ENCODE results near the gene MALAT1.
A peak's percentile ranks its signal among the peaks of the same experiment; 100 is the strongest.

The MALAT1 gene

GRCh38 chr11:65482306-65482850, 16.5 kb upstream of the MALAT1 start:
- no peaks in the 10 kb centered on the region for H4K20me1 ChIP-seq (ENCODE audit: insufficient read depth, low read length)
- no peaks in the 10 kb centered on the region for H3K27me3 ChIP-seq (ENCODE audit: insufficient read depth, low read length)
- no peak overlapping the region for H3K4me3 ChIP-seq (ENCODE audit: low read depth, low read length, poor library complexity, severe bottlenecking)
- TF ChIP-seq EZH2 (IDR thresholded peaks at IDR 0.05; ENCODE audit: borderline replicate concordance, low read length) (no peak), CTCF (IDR thresholded peaks at IDR 0.05; ENCODE audit: low read length) (no peak)
- H3K4me2 ChIP-seq (ENCODE audit: low read length), result no peak overlapping the region
- H3K9ac ChIP-seq (ENCODE audit: low read length), result no peak overlapping the region
- no peaks in the 10 kb centered on the region for H3K9me2 ChIP-seq (ENCODE audit: low read depth, low read length)
- H3K36me3 ChIP-seq (ENCODE audit: insufficient read depth, low read length), result no peaks in the 10 kb centered on the region
- H3K4me1 ChIP-seq (ENCODE audit: insufficient read depth, low read length, severe bottlenecking), result peaks cover 58% of the 10 kb centered on the region
- no peak overlapping the region for H2AFZ ChIP-seq (ENCODE audit: low read length)
- H3K79me2 ChIP-seq (ENCODE audit: insufficient read depth, low read length), result no peaks in the 10 kb centered on the region
- H3F3A ChIP-seq (ENCODE audit: insufficient read depth, low read length), result no peaks in the 10 kb centered on the region
- H3K9me3 ChIP-seq (ENCODE audit: low read length), result no peaks in the 10 kb centered on the region
- no peak overlapping the region for H3K27ac ChIP-seq (ENCODE audit: low read depth, low read length, poor library complexity, severe bottlenecking)

GRCh38 chr11:65485920-65486219, 13.0 kb upstream of the MALAT1 start:
- H3K4me1 ChIP-seq (ENCODE audit: insufficient read depth, low read length, severe bottlenecking), result peaks cover 66% of the 10 kb centered on the region
- H3F3A ChIP-seq (ENCODE audit: insufficient read depth, low read length), result no peaks in the 10 kb centered on the region
- no peaks in the 10 kb centered on the region for H3K79me2 ChIP-seq (ENCODE audit: insufficient read depth, low read length)
- H3K9me3 ChIP-seq (ENCODE audit: low read length), result no peaks in the 10 kb centered on the region
- no peaks in the 10 kb centered on the region for H3K36me3 ChIP-seq (ENCODE audit: insufficient read depth, low read length)
- no peak overlapping the region for H3K4me3 ChIP-seq (ENCODE audit: low read depth, low read length, poor library complexity, severe bottlenecking)
- no peak overlapping the region for H3K9ac ChIP-seq (ENCODE audit: low read length)
- H4K20me1 ChIP-seq (ENCODE audit: insufficient read depth, low read length), result no peaks in the 10 kb centered on the region
- H2AFZ ChIP-seq (ENCODE audit: low read length), result no peak overlapping the region
- no peaks in the 10 kb centered on the region for H3K9me2 ChIP-seq (ENCODE audit: low read depth, low read length)
- peak overlapping the region; percentile 78 for H3K27ac ChIP-seq (ENCODE audit: low read depth, low read length, poor library complexity, severe bottlenecking)
- no peak overlapping the region for H3K4me2 ChIP-seq (ENCODE audit: low read length)
- H3K27me3 ChIP-seq (ENCODE audit: insufficient read depth, low read length), result no peaks in the 10 kb centered on the region
- no peak for TF ChIP-seq CTCF (IDR thresholded peaks at IDR 0.05; ENCODE audit: low read length)
- TF ChIP-seq EZH2 (IDR thresholded peaks at IDR 0.05; ENCODE audit: borderline replicate concordance, low read length), result no peak

- no peak for TF ChIP-seq EZH2 (IDR thresholded peaks at IDR 0.05; ENCODE audit: borderline replicate concordance, low read length)
- no peak for TF ChIP-seq CTCF (IDR thresholded peaks at IDR 0.05; ENCODE audit: low read length)
- H3K4me3 ChIP-seq (ENCODE audit: low read depth, low read length, poor library complexity, severe bottlenecking), result peak overlapping the region; percentile 2
- H3F3A ChIP-seq (ENCODE audit: insufficient read depth, low read length), result no peaks in the 10 kb centered on the region
- 0 out of 2 replicates have a peak overlapping the region, but pooled peaks have one; percentile 15 for H3K9ac ChIP-seq (ENCODE audit: low read length)
- peak overlapping the region; percentile 78 for H3K27ac ChIP-seq (ENCODE audit: low read depth, low read length, poor library complexity, severe bottlenecking)
- no peaks in the 10 kb centered on the region for H3K79me2 ChIP-seq (ENCODE audit: insufficient read depth, low read length)
- H3K4me2 ChIP-seq (ENCODE audit: low read length), result peak overlapping the region; percentile 61
- H2AFZ ChIP-seq (ENCODE audit: low read length), result no peak overlapping the region
- H3K36me3 ChIP-seq (ENCODE audit: insufficient read depth, low read length), result no peaks in the 10 kb centered on the region
- no peaks in the 10 kb centered on the region for H3K9me2 ChIP-seq (ENCODE audit: low read depth, low read length)
- no peaks in the 10 kb centered on the region for H3K9me3 ChIP-seq (ENCODE audit: low read length)
- no peaks in the 10 kb centered on the region for H4K20me1 ChIP-seq (ENCODE audit: insufficient read depth, low read length)
- H3K4me1 ChIP-seq (ENCODE audit: insufficient read depth, low read length, severe bottlenecking), result peaks cover 76% of the 10 kb centered on the region
- H3K27me3 ChIP-seq (ENCODE audit: insufficient read depth, low read length), result no peaks in the 10 kb centered on the region
Observed at GRCh38 chr11:65486570-65487466, 12.0 kb upstream of the MALAT1 start.
